HTERT RPE-1 (cell line): ENCODE measurements around the gene SRGAP2B.
"Not testable (repeated sequence)": the region's sequence is repeated elsewhere in the genome, so short reads cannot be mapped to it uniquely, and the experiment has no call there.

ENCODE experiments used
- in situ Hi-C: fragments of 300-500 bp; cut with MboI; formaldehyde crosslinking; loops from 4 replicates; pipeline ENCODE4 v1.14.3; 2020; ENCODE audit warnings: low sequenced_read_pairs

Gene SRGAP2B

GRCh38 chr1:144998981-144999273 is 96.2 kb downstream of the SRGAP2B start:
- in situ Hi-C loops, result not testable (repeated sequence)

DNA sequence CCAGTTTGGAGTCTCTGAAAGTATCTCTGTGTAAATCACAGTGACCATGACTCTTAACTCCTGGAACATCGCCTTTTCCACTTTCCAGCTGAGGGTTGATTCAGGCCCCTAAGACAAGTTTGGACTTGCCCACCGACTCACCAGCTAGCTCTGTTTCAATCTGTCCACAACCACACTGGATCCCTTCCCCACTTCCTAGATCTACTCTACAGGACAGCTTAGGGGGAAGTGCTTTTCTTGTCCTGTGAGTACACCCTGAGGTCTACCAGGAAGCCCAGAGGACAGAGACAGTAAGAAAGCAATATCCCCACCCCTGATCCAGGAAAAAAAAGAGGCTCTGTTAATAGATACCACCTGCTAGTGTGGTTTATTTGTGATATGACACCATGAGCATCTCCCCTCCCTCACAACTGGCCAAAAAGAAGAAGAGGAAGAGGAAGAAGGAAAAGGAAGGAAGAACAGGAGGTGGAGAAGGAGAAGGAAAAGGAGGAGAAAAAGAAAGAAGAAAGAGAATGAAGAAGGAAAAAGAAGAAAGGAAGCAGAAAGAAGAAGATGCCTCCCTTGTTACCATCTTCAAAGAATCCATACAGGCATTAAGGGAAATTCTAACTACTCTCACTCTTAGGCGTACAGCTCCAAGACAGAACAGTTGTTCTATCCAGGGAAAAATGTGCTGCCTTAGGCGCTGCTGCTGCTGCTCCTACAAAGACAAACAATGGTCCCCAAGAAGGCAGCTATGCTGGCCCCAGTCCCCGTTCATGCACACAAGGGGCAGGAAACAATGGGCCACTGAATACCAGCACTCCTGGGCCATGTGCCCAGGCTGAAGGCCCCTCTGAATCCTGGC is 96.8 kb downstream of the SRGAP2B start:
- in situ Hi-C loops, result not testable (repeated sequence)

- in situ Hi-C loops, result not testable (repeated sequence)
These were observed 99.2 kb downstream of the SRGAP2B start for GRCh38 chr1:144995833-144996410.

DNA sequence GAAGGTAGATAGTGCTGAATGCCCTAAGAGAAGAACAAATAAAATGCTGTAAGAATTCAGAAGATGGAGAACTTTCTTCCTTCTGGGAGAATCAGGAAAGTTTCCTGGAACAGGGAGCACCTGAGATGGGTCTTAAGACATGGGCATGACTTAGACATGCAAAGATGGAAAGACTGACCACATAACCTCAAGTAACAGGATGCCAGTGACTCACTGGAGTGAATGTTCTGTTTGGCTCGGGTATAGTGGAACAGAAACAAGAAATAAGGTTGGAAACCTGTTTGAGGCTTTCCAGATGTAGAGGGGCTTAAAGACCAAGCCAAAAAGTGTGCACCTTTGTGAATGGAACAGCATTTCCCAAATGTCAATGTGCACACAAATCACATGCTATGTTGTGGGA is 102.2 kb downstream of the SRGAP2B start:
- in situ Hi-C loops, result not testable (repeated sequence)

DNA sequence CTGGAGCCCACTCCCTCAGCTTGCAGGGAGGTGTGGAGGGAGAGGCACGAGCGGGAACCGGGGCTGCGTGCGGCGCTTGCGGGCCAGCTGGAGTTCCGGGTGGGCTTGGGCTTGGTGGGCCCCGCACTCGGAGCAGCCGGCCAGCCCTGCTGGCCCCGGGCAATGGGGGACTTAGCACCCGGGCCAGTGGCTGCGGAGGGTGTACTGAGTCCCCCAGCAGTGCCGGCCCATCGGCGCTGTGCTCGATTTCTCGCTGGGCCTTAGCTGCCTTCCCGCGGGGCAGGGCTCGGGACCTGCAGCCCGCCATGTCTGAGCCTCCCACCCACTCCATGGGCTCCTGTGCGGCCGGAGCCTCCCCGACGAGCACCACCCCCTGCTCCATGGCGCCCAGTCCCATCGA is 104.5 kb downstream of the SRGAP2B start:
- in situ Hi-C loops, result not testable (repeated sequence)

GRCh38 chr1:144987131-144987530 is 108.0 kb downstream of the SRGAP2B start:
- in situ Hi-C loops, result not testable (repeated sequence)

- in situ Hi-C loops, result not testable (repeated sequence)
These were observed 108.8 kb downstream of the SRGAP2B start for GRCh38 chr1:144986171-144986860.

- in situ Hi-C loops, result not testable (repeated sequence)
These were observed 109.5 kb downstream of the SRGAP2B start for GRCh38 chr1:144985550-144986170.

GRCh38 chr1:144982802-144983525 is 112.2 kb downstream of the SRGAP2B start:
- in situ Hi-C loops, result not testable (repeated sequence)

- in situ Hi-C loops, result not testable (repeated sequence)
These were observed 114.0 kb downstream of the SRGAP2B start for GRCh38 chr1:144981157-144981556.

DNA sequence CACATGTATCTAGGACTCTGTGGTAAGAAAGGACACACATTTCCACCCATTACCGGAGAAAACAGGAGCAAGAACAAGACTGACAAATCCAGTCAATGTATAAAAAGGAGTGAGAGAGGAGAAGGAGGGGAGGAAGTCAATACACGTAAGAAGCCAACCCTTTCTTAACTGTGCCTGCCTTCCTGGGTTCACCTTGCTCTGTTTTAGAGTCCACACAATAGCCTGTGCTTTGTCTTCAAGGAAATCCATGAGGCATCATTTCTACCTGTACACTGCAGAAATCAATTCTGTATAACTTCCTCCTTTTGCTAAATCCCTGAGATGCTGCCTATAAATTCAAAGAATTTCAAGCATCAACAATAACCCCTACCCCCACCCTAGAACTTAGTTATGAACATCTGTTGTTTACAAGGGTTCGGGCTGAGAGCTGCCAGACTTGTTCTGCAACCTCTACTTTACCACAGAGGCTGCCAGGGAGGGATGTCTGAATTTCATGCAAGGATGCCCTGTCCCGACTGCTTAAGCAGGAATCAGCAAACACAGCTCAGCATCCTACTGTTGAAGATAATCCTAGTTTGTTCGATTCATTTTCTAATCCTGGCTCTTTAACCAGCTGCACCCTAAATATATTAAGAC is 115.0 kb downstream of the SRGAP2B start:
- in situ Hi-C loops, result not testable (repeated sequence)

DNA sequence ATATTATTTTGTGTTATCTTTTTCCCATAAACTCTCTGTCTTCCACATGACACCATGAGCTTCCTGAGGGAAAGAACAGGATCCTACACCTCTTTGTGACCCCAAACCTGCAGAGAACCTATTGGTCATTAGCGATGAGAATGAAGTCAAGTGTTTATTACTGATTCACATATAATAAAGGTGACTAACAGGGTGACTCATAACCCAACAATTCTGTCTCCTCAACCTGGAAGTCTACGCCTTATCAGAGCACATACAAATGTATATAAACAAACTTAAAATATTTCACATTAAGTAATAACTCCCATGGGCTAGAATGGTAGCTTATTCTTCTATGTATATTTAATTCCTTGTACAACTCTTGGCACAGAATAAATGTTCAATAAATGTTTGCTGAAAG is 117.3 kb downstream of the SRGAP2B start:
- in situ Hi-C loops, result not testable (repeated sequence)

DNA sequence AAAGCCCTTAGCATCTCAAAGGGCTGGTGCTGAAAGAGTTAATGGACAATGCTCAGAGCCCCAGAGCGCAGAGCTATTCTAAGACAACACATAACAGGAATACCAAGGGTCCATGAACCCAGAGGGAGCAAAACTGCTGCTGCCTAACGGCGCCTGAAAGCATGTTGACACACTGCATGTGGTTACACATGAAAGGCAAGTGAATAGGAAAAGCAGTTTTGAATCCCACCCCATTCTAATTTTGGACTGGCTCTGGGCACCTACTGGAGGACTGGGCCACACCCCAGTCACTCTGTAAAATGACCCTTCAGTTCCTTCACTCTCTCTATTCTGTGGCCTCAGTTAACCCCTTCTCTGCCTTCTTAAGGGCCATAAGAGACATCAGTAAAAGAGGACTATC is 123.2 kb downstream of the SRGAP2B start:
- in situ Hi-C loops, result not testable (repeated sequence)

- in situ Hi-C loops, result not testable (repeated sequence)
These were observed 128.6 kb downstream of the SRGAP2B start for GRCh38 chr1:144966488-144966887.

DNA sequence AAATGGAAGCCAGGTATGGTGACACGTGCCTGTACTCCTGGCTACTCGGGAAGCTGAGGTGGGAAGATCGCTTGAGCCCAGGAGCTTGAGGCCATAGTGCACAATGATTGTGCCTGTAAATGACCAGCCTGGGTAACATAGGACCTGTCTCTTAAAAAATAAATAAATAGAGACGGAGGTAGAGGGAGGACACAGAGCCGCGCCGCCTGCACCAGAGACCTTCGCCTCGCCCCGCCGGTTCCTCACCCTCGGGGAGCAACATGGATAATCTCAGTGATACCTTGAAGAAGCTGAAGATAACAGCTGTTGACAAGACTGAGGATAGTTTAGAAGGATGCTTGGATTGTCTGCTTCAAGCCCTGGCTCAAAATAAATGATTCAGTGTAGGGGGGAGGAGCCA is 130.4 kb downstream of the SRGAP2B start:
- in situ Hi-C loops, result not testable (repeated sequence)

- in situ Hi-C loops, result not testable (repeated sequence)
These were observed 130.9 kb downstream of the SRGAP2B start for GRCh38 chr1:144964186-144964585.

GRCh38 chr1:144963571-144963970 is 131.6 kb downstream of the SRGAP2B start:
- in situ Hi-C loops, result not testable (repeated sequence)

DNA sequence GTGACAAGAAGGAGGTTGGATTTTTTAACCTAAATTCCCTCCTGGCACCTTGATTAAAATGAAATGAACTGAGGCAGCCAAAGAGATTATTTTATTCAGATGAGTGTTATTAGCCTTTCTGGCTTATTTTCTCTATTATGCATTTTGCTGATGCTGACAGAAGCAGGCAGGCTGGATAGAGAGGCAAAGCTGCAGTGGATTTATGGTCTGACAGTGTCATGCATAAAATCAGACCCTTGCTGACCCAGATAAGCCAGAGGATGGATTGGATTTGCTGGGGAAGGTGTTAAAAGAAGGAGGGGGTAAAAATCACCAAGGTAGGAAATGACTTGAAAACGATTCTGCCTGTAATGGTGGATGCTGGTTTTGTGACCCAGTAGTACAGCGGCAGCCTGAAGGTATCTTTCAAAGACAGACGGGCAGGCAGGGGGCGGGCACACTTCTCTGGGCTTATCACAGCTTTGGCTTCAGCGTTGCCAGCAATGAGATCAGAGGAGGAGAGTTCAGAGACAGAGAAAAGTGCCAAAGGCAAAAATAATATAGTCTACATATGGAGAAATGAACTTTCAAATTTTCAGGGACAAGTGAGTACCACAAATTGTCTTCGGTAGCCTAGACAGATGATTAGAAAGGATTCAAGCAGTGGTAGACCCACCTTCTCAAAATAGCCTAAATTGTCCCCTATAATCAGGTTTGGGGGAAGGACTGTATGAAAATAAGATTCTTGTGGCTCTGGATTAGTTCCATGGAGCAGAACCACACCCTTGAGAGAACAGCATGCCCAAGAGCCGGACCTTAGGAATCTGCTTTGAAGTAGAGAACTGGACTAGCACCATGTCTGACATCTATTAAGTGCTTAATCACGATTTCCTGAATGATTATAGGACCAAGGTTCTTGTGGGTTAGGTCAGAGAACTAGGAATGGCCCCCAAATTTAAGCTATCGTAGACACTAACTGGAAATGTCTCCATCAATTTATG is 133.2 kb downstream of the SRGAP2B start:
- in situ Hi-C loops, result not testable (repeated sequence)

- in situ Hi-C loops, result not testable (repeated sequence)
These were observed 134.1 kb downstream of the SRGAP2B start for GRCh38 chr1:144960929-144961488.
